Subcutaneous adipose tissue (tissue), 4 donors: ENCODE results near the gene CHRND. TPM values are rescaled to one million over a fixed set of nuclear protein-coding genes. Genes with fewer than 3 reads are reported as not detected.

Experiments
- total RNA-seq, 4 donors: library from RNA; depleted of rRNA; stranded (reverse); fragments of >200 nt; gene quantifications; one replicate each; pipeline ENCODE4 v1.1.0, GENCODE V29; 2016
- TF ChIP-seq, protein P1 (sequence below): fragments of 450-650 bp; IDR thresholded peaks from one replicate; pipeline ENCODE4 v1.5.1; 2016; ENCODE audit warnings: low read depth, mild to moderate bottlenecking, control low read depth, antibody characterized with exemption, moderate library complexity

CHRND gene
- total RNA-seq, 4 donors from 2014 or later: not detected

DNA sequence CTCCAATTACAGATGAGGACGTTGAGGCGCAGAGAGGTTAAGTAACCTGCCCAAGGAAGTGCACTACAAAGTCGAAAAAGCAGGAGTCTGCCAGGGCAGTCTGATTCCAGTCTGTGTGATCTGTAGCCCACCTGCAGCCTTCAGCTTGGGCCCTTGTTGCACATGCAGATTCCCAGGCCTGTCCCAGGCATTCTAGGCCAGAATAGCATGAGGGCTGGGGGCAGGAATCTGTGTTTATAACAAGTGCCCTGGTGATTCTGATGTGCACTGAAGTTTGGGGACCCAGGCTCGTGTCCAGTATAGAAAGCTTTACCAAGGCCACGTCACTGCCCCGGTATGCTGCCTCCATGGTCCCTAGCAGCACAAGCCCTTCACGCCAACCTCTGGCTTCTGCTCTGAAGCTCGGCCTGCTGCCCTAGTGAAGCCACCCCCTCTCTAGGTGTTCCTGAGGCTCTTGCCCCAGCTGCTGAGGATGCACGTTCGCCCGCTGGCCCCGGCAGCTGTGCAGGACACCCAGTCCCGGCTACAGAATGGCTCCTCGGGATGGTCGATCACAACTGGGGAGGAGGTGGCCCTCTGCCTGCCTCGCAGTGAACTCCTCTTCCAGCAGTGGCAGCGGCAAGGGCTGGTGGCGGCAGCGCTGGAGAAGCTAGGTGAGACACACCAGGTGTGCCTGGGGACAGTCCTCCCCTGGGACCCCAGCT lies 18.1 kb downstream of the CHRND start:
- TF ChIP-seq, protein P1, sequence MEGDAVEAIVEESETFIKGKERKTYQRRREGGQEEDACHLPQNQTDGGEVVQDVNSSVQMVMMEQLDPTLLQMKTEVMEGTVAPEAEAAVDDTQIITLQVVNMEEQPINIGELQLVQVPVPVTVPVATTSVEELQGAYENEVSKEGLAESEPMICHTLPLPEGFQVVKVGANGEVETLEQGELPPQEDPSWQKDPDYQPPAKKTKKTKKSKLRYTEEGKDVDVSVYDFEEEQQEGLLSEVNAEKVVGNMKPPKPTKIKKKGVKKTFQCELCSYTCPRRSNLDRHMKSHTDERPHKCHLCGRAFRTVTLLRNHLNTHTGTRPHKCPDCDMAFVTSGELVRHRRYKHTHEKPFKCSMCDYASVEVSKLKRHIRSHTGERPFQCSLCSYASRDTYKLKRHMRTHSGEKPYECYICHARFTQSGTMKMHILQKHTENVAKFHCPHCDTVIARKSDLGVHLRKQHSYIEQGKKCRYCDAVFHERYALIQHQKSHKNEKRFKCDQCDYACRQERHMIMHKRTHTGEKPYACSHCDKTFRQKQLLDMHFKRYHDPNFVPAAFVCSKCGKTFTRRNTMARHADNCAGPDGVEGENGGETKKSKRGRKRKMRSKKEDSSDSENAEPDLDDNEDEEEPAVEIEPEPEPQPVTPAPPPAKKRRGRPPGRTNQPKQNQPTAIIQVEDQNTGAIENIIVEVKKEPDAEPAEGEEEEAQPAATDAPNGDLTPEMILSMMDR: no peak

DNA sequence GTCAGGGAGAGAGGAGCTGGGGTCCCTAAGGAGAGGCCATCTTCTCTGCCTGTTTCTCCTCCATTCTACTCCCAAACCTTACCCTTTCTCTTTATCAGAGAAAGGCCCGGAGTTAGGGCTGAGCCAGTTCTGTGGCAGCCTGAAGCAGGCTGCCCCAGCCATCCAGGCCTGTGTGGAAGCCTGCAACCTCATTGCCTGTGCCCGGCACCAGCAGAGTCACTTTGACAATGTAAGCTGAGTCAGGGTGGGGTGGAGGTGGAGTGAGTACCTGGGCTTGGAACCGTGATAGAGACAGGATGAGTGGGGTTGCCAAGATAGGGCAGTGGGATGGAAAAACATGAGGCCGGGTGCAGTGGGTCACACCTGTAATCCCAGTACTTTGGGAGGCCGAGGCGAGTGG lies 18.7 kb downstream of the CHRND start:
- TF ChIP-seq, protein P1: no peak

- TF ChIP-seq, protein P1: no peak
Measured at GRCh38 chr2:232545511-232546375, 19.8 kb downstream of the CHRND start.

- TF ChIP-seq, protein P1: no peak
Measured at GRCh38 chr2:232547991-232548390, 22.0 kb downstream of the CHRND start.

- TF ChIP-seq, protein P1: no peak
Measured at GRCh38 chr2:232549655-232550353, 23.8 kb downstream of the CHRND start.

DNA sequence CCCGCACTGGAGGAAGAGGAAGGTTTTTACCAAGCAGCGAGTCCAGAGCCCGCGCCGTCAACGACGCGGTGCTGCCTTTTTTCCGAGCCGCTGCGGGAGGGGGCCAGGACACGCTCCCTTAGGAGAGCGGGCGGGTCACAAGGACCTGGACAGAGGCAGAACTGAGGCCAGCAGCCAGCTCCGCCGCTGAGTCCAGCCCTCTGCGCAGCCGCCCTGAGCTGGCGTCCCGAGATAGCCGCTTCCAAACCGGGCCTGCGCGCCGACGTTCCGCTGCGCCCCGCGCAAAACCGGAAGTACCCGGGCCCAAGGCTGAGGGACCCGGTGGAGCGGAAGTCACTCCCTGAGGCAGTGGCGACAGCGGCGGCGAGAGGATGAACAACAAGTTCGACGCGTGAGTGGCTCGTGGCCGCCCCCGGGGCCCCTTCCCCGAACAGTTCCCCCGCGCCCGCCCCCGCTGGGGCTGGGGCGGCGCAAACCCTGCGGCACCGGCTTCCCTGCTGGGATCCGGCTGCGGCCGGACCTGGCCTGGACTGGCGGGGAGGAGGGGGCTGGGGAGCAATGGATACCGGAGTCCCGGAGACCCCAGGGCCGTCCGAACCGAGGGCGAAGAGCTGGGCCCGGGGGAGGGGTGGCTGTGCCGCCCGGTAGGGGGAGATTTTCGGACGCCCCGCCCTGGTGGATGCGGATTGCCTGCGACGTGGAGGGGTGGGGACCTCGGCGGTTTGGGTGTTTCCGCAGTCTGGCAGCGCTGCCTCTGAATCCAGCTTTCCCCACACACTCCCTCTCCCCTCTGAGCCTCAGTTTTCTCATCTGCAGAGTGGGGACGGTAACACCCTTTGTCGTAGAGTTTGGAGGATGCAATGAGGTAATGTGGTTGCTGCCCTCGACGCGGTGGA lies 24.6 kb downstream of the CHRND start, which contains the start of the genes EIF4E2 and TIGD1:
Gene EIF4E2 (plus strand): TSS at position 336 of the 896 bp plus-strand sequence. CDS start 36 bp downstream, at position 372.
Gene TIGD1 (minus strand): TSS at position 204 of the 896 bp plus-strand sequence. CDS start 675 bp downstream, outside the sequence.
- TF ChIP-seq, protein P1: no peak
